AG10803 (cell line): ENCODE results near the gene GRID1.
A peak's percentile ranks its signal among the peaks of the same experiment; 100 is the strongest.
"Not testable (repeated sequence)": the region's sequence is repeated elsewhere in the genome, so short reads cannot be mapped to it uniquely, and the experiment has no call there.

Experiments used
- DNase-seq: peaks from one replicate; pipeline ENCODE4 v3.0.0; 2010; ENCODE audit warnings: low read depth
- H3K4me3 ChIP-seq: 2 replicates; pipeline ENCODE4 v1.5.1; 2011; ENCODE audit warnings: mild to moderate bottlenecking, low read length, control low read depth
- CTCF ChIP-seq: conservative IDR thresholded peaks from 2 replicates; pipeline ENCODE4 v1.5.1; 2011; ENCODE audit warnings: mild to moderate bottlenecking, low read length, control low read depth, inconsistent platforms

The GRID1 gene

GRCh38 chr10:86102031-86102430 lies 264.6 kb downstream of the GRID1 start:
- TF ChIP-seq CTCF, result no peak
- no peak overlapping the region for H3K4me3 ChIP-seq
- no peak for DNase-seq

GRCh38 chr10:86100581-86101061 lies 266.0 kb downstream of the GRID1 start:
- peak; percentile 49 for TF ChIP-seq CTCF
- no peak overlapping the region for H3K4me3 ChIP-seq
- peak; percentile 11 for DNase-seq

GRCh38 chr10:86099542-86100334 lies 266.9 kb downstream of the GRID1 start:
- no peak for TF ChIP-seq CTCF
- H3K4me3 ChIP-seq, result no peak overlapping the region
- no peak for DNase-seq

GRCh38 chr10:86098187-86098881 lies 268.3 kb downstream of the GRID1 start:
- no peak overlapping the region for H3K4me3 ChIP-seq
- no peak for DNase-seq
- no peak for TF ChIP-seq CTCF

- H3K4me3 ChIP-seq, DNase-seq: not testable (repeated sequence)
Observed at GRCh38 chr10:86095061-86095460, 271.5 kb downstream of the GRID1 start.

GRCh38 chr10:86092311-86092710 lies 274.3 kb downstream of the GRID1 start:
- not testable (repeated sequence) for H3K4me3 ChIP-seq, DNase-seq

GRCh38 chr10:86091216-86091615 lies 275.4 kb downstream of the GRID1 start:
- DNase-seq, result no peak
- H3K4me3 ChIP-seq, result no peak overlapping the region
- TF ChIP-seq CTCF, result no peak

GRCh38 chr10:86090807-86091206 lies 275.8 kb downstream of the GRID1 start:
- no peak for TF ChIP-seq CTCF
- no peak for DNase-seq
- H3K4me3 ChIP-seq, result no peak overlapping the region
